ENCODE measurements around the gene SLC38A9.

DNA sequence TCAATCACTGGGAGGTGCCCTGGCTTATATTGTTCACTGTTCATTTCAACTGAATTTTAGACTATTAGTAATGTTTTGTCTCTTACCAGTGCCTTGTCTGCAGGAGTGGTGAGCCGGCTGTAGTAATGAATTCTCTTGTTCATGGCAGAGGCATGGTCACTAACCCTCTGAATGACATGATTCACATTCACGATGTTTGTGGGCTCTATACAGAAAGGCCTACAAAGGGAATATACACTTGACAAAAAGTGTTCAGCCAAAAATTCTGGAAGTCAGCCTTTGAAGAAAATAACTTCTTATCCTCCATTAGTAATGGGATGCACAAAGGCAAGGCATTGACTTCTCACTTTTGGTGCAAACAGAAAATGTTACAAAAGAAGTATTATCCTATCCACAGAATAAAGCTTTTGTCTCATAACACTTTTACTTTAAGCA, 39.6 kb downstream of the SLC38A9 start:
- TF ChIP-seq EZH2 (IDR thresholded peaks at IDR 0.05; ENCODE audit: low read length, missing control alignments) = no peak
- TF ChIP-seq, protein P1, sequence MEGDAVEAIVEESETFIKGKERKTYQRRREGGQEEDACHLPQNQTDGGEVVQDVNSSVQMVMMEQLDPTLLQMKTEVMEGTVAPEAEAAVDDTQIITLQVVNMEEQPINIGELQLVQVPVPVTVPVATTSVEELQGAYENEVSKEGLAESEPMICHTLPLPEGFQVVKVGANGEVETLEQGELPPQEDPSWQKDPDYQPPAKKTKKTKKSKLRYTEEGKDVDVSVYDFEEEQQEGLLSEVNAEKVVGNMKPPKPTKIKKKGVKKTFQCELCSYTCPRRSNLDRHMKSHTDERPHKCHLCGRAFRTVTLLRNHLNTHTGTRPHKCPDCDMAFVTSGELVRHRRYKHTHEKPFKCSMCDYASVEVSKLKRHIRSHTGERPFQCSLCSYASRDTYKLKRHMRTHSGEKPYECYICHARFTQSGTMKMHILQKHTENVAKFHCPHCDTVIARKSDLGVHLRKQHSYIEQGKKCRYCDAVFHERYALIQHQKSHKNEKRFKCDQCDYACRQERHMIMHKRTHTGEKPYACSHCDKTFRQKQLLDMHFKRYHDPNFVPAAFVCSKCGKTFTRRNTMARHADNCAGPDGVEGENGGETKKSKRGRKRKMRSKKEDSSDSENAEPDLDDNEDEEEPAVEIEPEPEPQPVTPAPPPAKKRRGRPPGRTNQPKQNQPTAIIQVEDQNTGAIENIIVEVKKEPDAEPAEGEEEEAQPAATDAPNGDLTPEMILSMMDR (conservative IDR thresholded peaks at IDR 0.05 in 1 of 2, IDR thresholded peaks at IDR 0.05 in 1 of 2; ENCODE audit: low read depth in 1 of 2, low read length in 2 of 2) = no peak
